Amniotic epithelial cell (primary cell): ENCODE measurements around the gene CDK5RAP2.
"Not testable (repeated sequence)": the region's sequence is repeated elsewhere in the genome, so short reads cannot be mapped to it uniquely, and the experiment has no call there.

Source experiments
- DNase-seq: peaks from one replicate; pipeline ENCODE4 v3.0.0-alpha.2; 2010; ENCODE audit warnings: low read depth

CDK5RAP2 gene

GRCh38 chr9:120464887-120465421, 115.0 kb downstream of the CDK5RAP2 start:
- DNase-seq = no peak

DNA sequence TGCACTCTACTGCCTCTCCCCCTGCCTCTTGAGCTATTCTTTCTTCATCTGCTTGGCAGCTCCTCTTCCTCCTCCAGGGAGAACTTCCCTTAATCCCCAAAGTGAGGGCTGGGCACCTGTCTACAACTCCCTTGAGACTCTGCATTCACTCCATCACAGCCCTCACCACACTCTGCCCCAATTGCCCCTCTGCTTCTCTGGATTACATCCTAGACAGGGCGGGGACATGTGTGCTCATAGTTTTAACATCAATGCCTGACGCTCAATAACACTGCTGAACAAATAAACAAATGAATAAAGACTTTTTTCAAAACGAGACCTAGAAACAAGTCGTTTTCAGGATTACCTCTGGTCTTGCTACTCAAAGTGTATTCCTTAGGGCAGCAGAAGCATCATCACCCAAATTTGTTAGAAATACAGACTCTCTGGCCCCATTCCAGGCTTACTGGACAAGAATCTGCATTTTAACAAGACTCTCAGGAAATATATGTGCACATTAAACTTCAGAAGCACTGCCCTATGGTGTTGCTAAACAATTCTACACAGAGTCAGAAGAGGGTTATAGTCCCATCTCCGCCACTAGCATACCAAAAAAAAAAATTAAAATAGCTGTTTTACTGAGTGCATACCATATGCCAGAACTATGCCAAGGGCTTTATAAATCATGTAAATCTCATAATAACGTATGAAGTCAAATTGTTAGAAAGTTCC, 115.6 kb downstream of the CDK5RAP2 start:
- DNase-seq = no peak

DNA sequence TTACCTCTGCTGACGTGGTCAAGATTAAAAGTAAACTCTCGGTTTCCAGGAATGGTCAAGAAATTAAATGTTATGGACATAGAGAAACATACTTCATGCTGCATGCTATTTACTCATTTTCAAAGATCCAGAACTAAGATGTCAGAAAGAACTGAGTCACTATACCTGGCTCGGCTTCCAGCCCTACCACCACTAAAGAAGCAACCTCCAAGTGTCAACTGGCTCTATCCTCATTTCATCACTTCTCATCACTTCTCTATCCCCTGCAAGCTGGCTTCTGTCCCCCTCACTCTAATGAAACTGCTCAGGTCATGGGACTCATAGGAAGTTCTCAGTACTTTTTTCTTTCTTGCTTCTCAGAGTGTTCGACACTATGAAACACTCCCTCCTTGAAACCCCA, 116.2 kb downstream of the CDK5RAP2 start:
- DNase-seq = no peak

- DNase-seq = not testable (repeated sequence)
These were observed 118.3 kb downstream of the CDK5RAP2 start for GRCh38 chr9:120461677-120462076.

DNA sequence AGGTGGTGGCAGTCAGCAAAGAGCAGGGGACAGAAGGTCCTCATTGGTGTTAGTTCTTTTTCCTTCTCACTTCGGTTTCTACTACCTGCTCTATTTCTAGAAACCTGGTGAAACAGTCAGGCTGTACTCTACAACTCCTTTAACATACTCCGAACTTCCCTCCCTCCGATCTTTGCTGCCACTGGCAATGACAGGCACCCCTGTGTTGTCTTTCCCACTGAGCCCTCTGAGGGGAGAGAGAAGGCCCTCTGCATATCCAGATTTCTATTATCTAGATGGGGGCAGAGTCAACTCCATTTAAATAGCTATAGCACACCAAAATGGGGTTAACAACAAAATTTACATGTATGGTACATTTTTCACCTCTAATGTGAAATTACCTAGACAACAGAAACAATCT, 123.7 kb downstream of the CDK5RAP2 start:
- DNase-seq = no peak

DNA sequence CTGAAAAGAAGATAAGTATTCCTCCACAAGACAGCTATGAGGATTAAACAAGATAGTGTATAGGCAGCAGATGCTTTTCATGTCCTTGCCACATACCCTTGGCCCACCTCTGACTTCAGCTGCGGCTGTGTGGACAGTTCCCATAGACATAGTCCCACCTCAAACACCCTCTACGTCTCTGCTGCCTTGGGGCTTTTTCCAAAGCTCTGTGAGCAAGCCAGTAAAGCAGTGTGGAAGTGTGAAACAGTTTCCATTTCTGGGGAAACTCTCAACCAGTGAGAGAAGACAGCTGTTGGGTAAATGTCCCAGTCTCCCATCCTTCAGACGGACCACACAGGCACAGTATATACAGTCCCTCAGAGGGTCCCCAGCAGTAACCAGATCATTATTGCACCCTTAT, 125.5 kb downstream of the CDK5RAP2 start:
- DNase-seq = no peak

DNA sequence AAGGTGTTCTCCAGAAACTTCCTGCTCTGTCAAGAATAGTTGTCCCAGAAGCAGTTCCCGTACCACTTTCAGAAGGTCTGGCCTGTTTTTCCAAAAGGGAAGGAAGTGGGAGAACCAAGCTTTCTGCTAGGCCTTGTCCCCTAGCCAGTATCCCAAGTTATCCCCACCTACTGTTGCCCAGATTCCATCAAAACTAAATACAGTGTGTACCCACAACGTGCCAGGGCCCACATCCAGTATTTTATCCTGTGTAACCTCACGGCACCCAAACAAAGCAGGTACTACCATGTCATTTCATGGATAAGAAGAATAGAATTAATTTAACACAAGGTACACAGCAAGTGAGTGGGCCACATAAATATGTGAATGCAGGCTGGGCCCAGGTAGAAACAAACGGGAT, 126.2 kb downstream of the CDK5RAP2 start:
- DNase-seq = no peak

DNA sequence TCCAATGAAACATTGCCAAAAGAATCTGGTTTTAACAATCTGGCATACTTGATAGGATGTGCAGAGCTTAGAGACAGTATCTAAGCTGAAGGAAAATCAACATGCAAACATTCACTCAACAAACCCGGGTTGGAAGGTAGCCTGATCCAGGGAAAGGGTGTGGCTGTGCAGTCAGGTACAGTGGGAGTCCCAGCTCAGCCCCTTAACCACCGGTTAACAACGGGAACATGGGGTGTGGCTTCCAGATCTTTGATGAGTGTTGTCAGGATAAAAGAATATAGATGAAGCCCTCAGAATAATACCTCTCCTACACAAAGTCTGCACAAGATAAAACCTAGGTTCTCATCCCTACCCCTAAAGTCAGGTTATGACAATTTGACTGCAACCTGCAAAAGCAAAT, 127.3 kb downstream of the CDK5RAP2 start:
- DNase-seq = no peak

GRCh38 chr9:120450916-120451315, 129.1 kb downstream of the CDK5RAP2 start:
- no peak for DNase-seq

GRCh38 chr9:120449566-120449965, 130.4 kb downstream of the CDK5RAP2 start:
- no peak for DNase-seq

DNA sequence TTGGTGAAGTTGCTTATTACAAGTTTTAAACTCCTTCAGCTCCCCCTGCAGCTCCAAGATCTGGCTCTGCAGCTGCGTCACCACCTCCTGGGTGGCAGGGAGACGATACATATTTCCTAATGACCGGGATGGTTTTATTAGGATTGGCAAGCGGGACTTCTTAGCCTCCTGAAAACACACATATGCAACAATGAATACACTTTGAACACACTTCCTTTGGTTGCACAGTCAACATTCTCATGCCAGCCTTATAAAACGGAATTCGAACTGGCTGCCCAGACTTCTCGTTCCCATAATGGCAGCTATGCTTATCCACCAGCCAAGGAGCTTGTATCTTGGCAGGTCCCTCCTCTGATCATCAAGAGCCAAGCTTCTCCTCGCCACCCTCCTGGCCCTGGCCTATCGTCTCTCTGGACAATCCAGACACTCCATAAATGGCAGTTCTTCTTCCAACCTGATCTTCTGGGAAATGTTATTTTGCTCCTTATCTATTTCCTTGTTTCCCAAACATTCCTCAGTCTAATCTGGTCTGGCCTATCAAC, 131.9 kb downstream of the CDK5RAP2 start:
- no peak for DNase-seq

- peak; percentile 81 for DNase-seq
These were observed 133.3 kb downstream of the CDK5RAP2 start for GRCh38 chr9:120446671-120447070.

DNA sequence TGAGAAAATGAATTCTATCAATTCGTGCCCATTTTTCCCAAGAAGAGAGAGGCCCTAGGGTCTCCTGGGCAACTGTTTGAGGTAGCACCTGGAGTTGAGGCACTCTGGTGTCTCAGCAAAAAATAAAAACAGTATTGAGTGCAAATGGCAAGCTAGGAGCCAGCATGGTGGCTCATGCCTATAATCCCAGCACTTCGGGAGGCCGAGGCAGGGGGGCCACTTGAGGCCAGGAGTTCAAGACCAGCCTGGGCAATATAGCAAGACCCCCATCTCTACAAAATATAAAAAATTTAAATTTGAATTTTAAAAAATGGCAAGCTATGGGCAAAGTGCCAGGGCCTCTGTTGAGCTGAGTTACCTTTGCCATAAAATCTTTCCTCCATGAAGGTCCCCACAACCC, 136.0 kb downstream of the CDK5RAP2 start:
- no peak for DNase-seq

GRCh38 chr9:120443489-120443888, 136.5 kb downstream of the CDK5RAP2 start:
- peak; percentile 89 for DNase-seq

DNA sequence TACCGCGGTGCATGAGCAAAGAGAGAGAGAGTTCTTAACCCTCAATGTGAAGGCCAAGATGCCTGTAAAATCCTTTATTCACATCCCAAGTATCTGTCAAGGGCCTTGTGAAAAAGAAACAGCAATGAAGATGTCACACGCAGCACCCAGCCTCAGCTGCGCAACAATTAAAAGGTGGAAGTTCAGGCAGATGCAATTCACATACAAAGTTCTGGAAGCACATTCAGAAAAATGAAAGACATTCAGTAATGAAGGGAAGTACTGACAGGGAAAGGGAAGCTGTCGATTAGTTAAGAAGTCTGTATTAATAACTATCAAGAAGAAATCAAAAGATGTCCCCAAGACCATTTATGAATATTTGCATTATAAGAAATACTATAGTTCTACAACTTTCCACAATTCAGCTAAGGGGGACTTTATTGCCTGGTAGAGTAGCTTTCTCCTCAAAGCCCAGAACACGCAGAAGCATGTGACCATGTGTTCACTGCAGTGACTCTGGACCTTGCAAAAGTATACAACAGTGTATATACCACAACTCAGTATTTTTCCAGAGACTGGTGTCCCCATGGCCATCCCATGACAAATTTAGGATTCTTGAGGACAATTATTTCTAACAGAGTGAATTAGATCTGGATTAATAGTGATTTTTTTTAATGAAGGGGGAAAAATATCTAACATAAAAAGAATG, 137.5 kb downstream of the CDK5RAP2 start:
- DNase-seq = no peak

DNA sequence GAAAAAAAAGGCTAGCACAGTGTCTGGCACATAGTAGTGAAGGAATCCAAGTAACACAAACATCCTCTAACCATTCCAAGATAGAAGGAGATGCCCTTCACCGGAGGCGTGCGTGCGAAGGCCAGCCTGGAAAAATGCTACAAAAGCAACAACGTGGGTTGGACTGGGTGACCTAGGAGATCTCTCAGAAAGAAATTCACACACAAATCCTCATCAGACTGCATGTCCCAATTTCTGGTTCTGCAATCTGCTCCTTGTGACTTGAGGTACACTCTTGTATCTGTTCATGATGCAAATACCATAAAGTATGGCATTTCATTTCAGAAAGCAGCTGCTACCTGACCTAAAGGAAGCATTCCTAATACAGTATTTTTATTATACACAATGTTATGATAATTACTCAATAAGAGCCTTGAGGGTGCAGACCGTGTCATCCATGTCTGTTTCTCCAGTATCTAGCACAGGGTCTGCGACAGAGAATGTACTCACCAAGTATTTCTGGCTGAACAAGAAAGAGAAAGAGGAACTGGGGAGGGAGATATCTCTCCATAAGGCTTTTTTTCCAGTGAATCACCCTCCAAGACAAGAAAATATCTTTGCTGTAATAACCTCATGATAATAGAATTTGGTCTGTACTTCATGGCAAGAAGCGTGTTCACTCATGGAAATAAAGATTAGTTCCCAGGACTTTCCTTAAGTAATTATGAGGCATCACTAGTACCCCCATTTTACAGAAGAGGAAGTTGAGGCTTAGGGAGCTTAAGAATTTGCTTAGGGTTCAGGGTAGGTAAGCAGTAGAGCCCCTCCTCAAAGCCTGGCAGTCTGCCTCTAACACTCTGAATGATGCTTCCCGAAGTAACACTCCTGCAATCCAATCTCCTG, 138.3 kb downstream of the CDK5RAP2 start:
- peak; percentile 95 for DNase-seq

DNA sequence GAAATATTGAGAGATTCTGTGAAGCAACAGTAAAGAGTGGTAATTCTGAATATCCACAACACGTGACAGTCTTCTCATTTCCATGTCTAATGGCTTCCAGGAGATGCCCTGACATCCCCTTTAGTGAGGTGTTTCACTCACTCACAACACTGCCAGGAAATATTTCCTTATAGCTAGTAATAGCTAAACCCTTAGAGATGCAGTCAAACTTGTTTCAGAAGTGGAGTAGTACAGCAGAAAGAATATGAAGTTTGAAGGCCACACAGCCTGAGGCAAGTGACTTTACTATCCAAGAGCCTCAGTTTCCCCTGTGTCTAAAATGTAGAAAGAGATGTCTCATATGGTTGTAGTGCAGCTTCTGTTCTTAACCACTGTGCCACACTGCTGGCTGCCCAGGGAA, 139.2 kb downstream of the CDK5RAP2 start:
- DNase-seq = no peak

DNA sequence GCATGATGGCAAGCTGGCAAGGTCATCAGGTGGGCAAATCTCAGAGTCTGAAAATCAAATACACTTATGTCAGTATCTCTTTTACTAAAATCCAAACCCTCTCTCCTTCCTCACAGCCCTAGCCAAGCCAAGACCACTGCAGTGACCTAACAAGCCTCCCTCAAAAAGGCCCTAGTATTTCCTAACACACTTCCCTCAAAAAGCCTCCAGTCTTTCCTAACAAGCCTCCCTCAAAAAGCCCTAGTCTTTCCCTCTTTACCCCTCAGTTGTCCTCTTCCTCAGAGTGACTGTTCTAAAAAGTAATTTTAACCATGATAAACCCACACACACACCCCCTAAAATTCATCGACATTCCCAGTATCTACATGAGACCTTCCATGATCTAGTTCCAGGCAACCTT, 140.0 kb downstream of the CDK5RAP2 start:
- DNase-seq = no peak

GRCh38 chr9:120438836-120439546, 141.0 kb downstream of the CDK5RAP2 start:
- DNase-seq = peak; percentile 49

- DNase-seq = peak; percentile 68
These were observed 141.9 kb downstream of the CDK5RAP2 start for GRCh38 chr9:120438111-120438510.

DNA sequence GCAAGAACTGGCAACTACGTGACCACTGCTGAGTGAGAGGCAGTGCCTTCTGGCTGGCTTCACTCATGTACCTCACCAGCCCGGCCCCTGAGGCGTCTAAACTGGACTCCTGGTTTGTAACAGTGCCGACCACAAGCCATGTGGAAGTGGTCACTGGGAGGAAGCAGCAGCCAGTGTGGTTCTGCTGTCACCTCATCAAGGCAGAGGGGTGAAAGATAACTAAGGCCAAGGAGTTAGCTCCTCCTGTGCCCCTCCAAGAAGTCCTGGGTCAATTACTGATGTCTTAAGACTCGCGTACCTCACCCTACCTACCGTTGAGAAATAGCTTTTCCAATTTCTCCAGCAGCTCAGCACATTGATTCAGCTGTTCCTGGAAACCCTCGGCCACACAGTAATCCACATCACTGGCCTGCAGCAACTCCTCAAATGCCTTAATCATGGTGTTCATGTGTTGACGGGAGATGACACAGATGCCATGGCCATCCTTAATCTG, 142.9 kb downstream of the CDK5RAP2 start:
- peak; percentile 65 for DNase-seq
